WTC11 (cell line): ENCODE results near the gene TPM4. TPM values are rescaled to one million over a fixed set of nuclear protein-coding genes. Genes with fewer than 3 reads are reported as not detected.

Experiments
- ATAC-seq: fragments of 200-7000 bp; cut with Tn5 transposase; 2 replicates; pipeline ENCODE4 v1.10.0; 2021; ENCODE audit warnings: mild to moderate bottlenecking, moderate library complexity
- CTCF ChIA-PET: fragments of 300-600 bp; sonication (Branson Sonifier 250); formaldehyde crosslinking; loops from one replicate; lab custom pipeline; 2021; ENCODE audit warnings: antibody characterized with exemption; lab: Charles Lee
- POLR2A ChIA-PET: fragments of 350-600 bp; sonication (Branson Sonifier 250); formaldehyde crosslinking; loops from one replicate; lab custom pipeline; 2021; ENCODE audit warnings: antibody characterized with exemption; lab: Charles Lee
- DNase-seq: peaks from one replicate; pipeline ENCODE4 v3.0.0; 2021; ENCODE audit warnings: low spot score
- H3K27ac Mint-ChIP-seq: 2 replicates; pipeline ENCODE4 v1.8.0; 2021; ENCODE audit warnings: mixed read lengths
- H3K27me3 Mint-ChIP-seq: 2 replicates; pipeline ENCODE4 v1.8.0; 2021; ENCODE audit warnings: low read depth, mild to moderate bottlenecking, moderate library complexity, mixed read lengths
- H3K36me3 Mint-ChIP-seq: 2 replicates; pipeline ENCODE4 v1.8.0; 2021; ENCODE audit warnings: mixed read lengths
- H3K4me1 Mint-ChIP-seq: 2 replicates; pipeline ENCODE4 v1.8.0; 2022; ENCODE audit warnings: mixed read lengths
- H3K4me3 Mint-ChIP-seq: 2 replicates; pipeline ENCODE4 v1.8.0; 2021; ENCODE audit warnings: mild to moderate bottlenecking, moderate library complexity, mixed read lengths
- H3K9me3 Mint-ChIP-seq: 2 replicates; pipeline ENCODE4 v1.8.0; 2021; ENCODE audit warnings: mixed read lengths
- ATF1 ChIP-seq: sonication (generic); formaldehyde crosslinking; IDR thresholded peaks from 2 replicates; pipeline ENCODE4 v1.8.1; 2023; ENCODE audit warnings: mild to moderate bottlenecking, moderate library complexity, missing genetic modification reagents
- ESRRA ChIP-seq: sonication (generic); formaldehyde crosslinking; IDR thresholded peaks from 2 replicates; pipeline ENCODE4 v1.8.1; 2022; ENCODE audit warnings: mild to moderate bottlenecking, missing genetic modification reagents, borderline replicate concordance
- JUN ChIP-seq: sonication (generic); formaldehyde crosslinking; IDR thresholded peaks from 2 replicates; pipeline ENCODE4 v1.8.0; 2023; ENCODE audit warnings: mild to moderate bottlenecking, missing genetic modification reagents
- OVOL2 ChIP-seq: fragments of 250-450 bp; sonication (Bioruptor Pico); IDR thresholded peaks from 2 replicates; pipeline ENCODE4 v1.9.0; 2021; ENCODE audit warnings: mild to moderate bottlenecking, borderline replicate concordance
- USF1 ChIP-seq: sonication (generic); formaldehyde crosslinking; IDR thresholded peaks from 2 replicates; pipeline ENCODE4 v1.8.0; 2022; ENCODE audit warnings: mild to moderate bottlenecking, missing genetic modification reagents
- ZBTB21 ChIP-seq: sonication (generic); formaldehyde crosslinking; IDR thresholded peaks from 2 replicates; pipeline ENCODE4 v1.8.1; 2023; ENCODE audit warnings: mild to moderate bottlenecking, missing genetic modification reagents, borderline replicate concordance
- ZNF121 ChIP-seq: sonication (generic); formaldehyde crosslinking; IDR thresholded peaks from 2 replicates; pipeline ENCODE4 v1.8.0; 2023; ENCODE audit warnings: missing genetic modification reagents
- ZNF416 ChIP-seq: fragments of 250-450 bp; sonication (Bioruptor Pico); IDR thresholded peaks from 2 replicates; pipeline ENCODE4 v1.9.0; 2021; ENCODE audit warnings: mild to moderate bottlenecking, inconsistent platforms
- ZNF512 ChIP-seq: sonication (generic); formaldehyde crosslinking; IDR thresholded peaks from 2 replicates; pipeline ENCODE4 v1.8.1; 2022; ENCODE audit warnings: missing genetic modification reagents, borderline replicate concordance
- total RNA-seq: library from RNA; stranded (reverse); gene quantifications from 3 replicates; pipeline ENCODE4 v1.2.3, GENCODE V29; 2021
- TF ChIP-seq, protein P1 (sequence below): sonication (generic); formaldehyde crosslinking; IDR thresholded peaks from 2 replicates; pipeline ENCODE4 v1.8.1; 2022; ENCODE audit warnings: mild to moderate bottlenecking, moderate library complexity, missing genetic modification reagents
- TF ChIP-seq, protein P2 (sequence below): fragments of 250-450 bp; sonication (Bioruptor Pico); IDR thresholded peaks from 2 replicates; pipeline ENCODE4 v1.9.0; 2021; ENCODE audit warnings: mild to moderate bottlenecking
- TF ChIP-seq, protein P3 (sequence below): fragments of 250-450 bp; sonication (Bioruptor Pico); IDR thresholded peaks from 2 replicates; pipeline ENCODE4 v2.1.2; 2022; ENCODE audit warnings: mild to moderate bottlenecking, moderate library complexity

The TPM4 gene
- total RNA-seq, 1 experiment from 2014 or later: 302 TPM

DNA sequence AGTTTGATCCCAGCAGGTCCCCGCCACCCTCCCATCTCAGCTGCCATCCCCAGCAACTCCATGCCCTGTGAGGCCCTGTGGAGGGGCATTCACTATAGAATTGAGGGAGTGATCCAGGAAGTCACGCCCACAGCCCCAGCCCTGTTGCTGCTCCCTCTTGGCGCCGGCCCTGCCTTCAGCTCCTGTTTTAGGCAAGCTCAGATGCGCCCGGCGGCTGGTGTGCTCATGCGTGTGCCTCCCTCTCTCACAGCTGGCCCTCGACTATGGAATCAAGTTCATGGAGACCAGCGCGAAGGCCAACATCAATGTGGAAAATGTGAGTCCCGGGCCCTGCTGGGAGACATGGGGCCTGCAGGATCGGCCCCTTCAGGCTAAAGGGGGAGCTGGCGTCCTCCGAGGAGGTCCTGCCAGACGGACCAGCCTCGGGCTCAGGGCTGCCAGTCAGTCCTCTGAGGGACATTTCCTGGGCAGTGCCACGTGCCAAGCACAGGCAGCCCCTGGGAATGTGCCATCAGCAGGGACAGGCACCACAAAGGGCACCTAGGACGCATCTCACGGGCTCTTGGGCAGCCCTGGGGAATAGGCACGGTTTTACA lies 51.6 kb downstream of the TPM4 start (continued):
- no peak for TF ChIP-seq OVOL2 (CRISPR knock-in tag)

DNA sequence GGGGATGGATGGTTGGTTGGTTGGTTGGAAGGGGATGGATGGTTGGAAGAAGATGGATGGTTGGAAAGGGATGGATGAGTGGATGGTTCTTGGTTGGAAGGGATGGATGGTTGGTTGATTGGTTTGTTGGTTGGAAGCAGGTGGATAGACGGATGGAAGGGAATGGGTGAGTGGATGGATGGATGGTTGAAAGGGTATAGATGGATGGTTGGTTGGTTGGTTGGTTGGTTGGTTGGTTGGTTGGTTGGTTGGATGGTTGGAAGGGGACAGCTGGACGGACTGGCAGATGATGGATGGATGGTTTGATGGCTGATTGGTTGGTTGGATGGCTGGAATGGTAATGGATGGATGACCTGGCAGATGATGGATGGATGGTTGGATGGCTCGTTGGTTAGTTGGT lies 55.4 kb downstream of the TPM4 start:
- TF ChIP-seq ESRRA (CRISPR knock-in tag) (no peak), ZBTB21 (CRISPR knock-in tag) (no peak), JUN (CRISPR knock-in tag) (no peak)
- Mint-ChIP-seq H3K36me3 (peaks cover 58% of the 10 kb centered on the region), H3K4me3 (no peak overlapping the region), H3K27ac (no peak overlapping the region), H3K4me1 (peaks cover 1% of the 10 kb centered on the region), H3K27me3 (no peaks in the 10 kb centered on the region), H3K9me3 (peaks cover 10% of the 10 kb centered on the region)
- no peak for ATAC-seq
- CTCF ChIA-PET: no interaction called here
- POLR2A ChIA-PET: no interaction called here
- DNase-seq: no peak

DNA sequence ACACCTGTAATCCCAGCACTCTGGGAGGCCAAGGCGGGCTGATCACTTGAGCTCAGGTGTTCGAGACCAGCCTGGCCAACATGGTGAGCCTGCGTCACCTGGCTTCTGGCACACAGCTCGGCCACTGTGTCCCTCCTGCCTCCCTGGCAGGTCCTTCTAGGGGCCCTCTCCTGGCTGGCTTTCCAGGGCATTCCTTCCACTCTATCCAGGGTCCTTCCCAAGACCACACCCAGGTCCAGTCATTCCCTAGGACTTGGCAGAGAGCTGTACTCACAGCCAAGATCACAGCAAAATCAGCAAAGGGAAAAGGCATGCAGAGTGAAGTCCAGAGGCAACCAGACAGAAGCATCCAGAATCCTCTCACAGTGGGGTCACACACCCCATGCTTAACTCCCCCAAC lies 57.5 kb downstream of the TPM4 start:
- POLR2A ChIA-PET: no interaction called here
- H3K27me3 Mint-ChIP-seq: peaks cover 10% of the 10 kb centered on the region

GRCh38 chr19:16134510-16134909 lies 58.2 kb downstream of the TPM4 start:
- H3K4me3 Mint-ChIP-seq: no peak overlapping the region

More for the DNA sequence above, 57.5 kb downstream of the TPM4 start:
- TF ChIP-seq, protein P1, sequence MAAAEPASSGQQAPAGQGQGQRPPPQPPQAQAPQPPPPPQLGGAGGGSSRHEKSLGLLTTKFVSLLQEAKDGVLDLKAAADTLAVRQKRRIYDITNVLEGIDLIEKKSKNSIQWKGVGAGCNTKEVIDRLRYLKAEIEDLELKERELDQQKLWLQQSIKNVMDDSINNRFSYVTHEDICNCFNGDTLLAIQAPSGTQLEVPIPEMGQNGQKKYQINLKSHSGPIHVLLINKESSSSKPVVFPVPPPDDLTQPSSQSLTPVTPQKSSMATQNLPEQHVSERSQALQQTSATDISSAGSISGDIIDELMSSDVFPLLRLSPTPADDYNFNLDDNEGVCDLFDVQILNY (CRISPR knock-in tag): no peak
- no peak for TF ChIP-seq ZNF416 (CRISPR knock-in tag)
- CTCF ChIA-PET: interaction anchor here (1.3 kb wide), 1 partner anchor 52 kb away, joined by 5 read pairs; the partner anchor contains the start of gene FAM32A
- Mint-ChIP-seq H3K4me1 (peaks cover 5% of the 10 kb centered on the region), H3K36me3 (peaks cover 49% of the 10 kb centered on the region), H3K4me3 (no peak overlapping the region), H3K27ac (no peak overlapping the region), H3K9me3 (peaks cover 10% of the 10 kb centered on the region)
- DNase-seq: no peak
- ATAC-seq: no peak

DNA sequence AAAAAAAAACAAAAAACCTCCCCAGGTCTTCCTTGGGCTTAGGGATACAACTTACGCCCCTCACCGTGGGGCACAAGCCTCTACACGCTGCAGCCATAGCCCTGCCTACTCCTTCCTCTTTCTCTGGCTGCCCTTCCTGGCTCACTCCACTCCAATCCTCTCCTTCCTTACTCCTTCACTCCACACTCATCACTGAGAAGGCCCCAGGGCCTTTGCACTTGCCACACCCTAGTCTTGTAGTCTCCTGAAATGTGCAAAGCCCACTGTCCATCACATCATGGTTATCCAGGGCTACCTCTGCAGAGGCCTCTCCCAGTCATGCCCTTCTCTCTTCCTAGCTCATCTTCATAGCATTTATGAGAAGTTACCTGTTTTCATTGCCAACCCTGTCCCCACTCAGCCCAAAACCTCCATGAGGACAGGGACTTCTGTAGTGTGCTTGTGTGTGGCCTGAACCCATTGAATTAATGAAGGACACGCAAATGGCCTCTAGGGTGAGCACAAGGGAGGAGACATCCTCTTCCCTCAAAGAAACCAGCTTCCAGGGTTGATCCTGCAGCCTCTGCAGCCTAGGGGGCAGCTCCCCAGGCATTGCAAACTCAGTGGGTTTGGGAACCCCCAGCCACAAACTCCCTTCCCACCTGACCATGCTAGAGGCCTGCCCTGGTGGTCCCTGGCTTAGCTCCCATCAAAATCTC lies 59.3 kb downstream of the TPM4 start:
- peak; percentile 39 for ATAC-seq
- CTCF ChIA-PET: interaction anchor here (0.5 to 1.7 kb wide), 8 partner anchors 8 to 550 kb away, joined by 3 to 8 read pairs (median 4); partner anchors contain the start of genes FAM32A and HSH2D
- H3K4me3 Mint-ChIP-seq: no peak overlapping the region
- POLR2A ChIA-PET: no interaction called here
- TF ChIP-seq OVOL2 (CRISPR knock-in tag) (no peak), ATF1 (CRISPR knock-in tag) (no peak), ZNF512 (CRISPR knock-in tag) (no peak)
- TF ChIP-seq, protein P2, sequence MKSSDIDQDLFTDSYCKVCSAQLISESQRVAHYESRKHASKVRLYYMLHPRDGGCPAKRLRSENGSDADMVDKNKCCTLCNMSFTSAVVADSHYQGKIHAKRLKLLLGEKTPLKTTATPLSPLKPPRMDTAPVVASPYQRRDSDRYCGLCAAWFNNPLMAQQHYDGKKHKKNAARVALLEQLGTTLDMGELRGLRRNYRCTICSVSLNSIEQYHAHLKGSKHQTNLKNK: no peak
- TF ChIP-seq, protein P3, sequence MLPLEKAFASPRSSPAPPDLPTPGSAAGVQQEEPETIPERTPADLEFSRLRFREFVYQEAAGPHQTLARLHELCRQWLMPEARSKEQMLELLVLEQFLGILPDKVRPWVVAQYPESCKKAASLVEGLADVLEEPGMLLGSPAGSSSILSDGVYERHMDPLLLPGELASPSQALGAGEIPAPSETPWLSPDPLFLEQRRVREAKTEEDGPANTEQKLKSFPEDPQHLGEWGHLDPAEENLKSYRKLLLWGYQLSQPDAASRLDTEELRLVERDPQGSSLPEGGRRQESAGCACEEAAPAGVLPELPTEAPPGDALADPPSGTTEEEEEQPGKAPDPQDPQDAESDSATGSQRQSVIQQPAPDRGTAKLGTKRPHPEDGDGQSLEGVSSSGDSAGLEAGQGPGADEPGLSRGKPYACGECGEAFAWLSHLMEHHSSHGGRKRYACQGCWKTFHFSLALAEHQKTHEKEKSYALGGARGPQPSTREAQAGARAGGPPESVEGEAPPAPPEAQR (CRISPR knock-in tag): no peak
- TF ChIP-seq, all 79 proteins: peak for 0
- peaks cover 10% of the 10 kb centered on the region for H3K9me3 Mint-ChIP-seq
- H3K4me1 Mint-ChIP-seq: peaks cover 5% of the 10 kb centered on the region
- peaks cover 15% of the 10 kb centered on the region for H3K27me3 Mint-ChIP-seq
- peaks cover 36% of the 10 kb centered on the region for H3K36me3 Mint-ChIP-seq
- H3K27ac Mint-ChIP-seq: no peak overlapping the region
- no peak for DNase-seq

More at GRCh38 chr19:16134510-16134909, 58.2 kb downstream of the TPM4 start:
- no peak for TF ChIP-seq USF1
- TF ChIP-seq ZNF121 (CRISPR knock-in tag): peak; percentile 38; the same call in 1 of the 2 replicates
- DNase-seq: no peak
- Mint-ChIP-seq H3K27ac (0 out of 2 replicates have a peak overlapping the region, but pooled peaks have one; percentile 23), H3K4me1 (peaks cover 5% of the 10 kb centered on the region), H3K9me3 (peaks cover 10% of the 10 kb centered on the region), H3K36me3 (peaks cover 43% of the 10 kb centered on the region), H3K27me3 (peaks cover 15% of the 10 kb centered on the region)
- no peak for ATAC-seq
- POLR2A ChIA-PET: no interaction called here
- CTCF ChIA-PET: interaction anchor here (0.9 to 1.7 kb wide), 3 partner anchors 51 to 109 kb away, joined by 4 to 5 read pairs (median 4); partner anchors contain the start of gene FAM32A
